GM21825 (cell line): ENCODE measurements around the gene PPP2R5B.

Experiments used
- ATAC-seq: cut with Tn5 transposase; IDR thresholded peaks from one replicate; pipeline ENCODE4 v1.9.1; 2021; ENCODE audit warnings: mild to moderate bottlenecking, moderate library complexity; ENCODE audit not compliant: unreplicated experiment

Gene PPP2R5B

GRCh38 chr11:64923944-64924909 lies at the start of gene PPP2R5B:
Gene PPP2R5B (plus strand): TSS chr11:64924689. CDS start chr11:64925735, 1,046 bp downstream.
- peak; percentile 71 for ATAC-seq

- ATAC-seq, result no peak
Observed at GRCh38 chr11:64875369-64876228, 48.9 kb upstream of the PPP2R5B start.

DNA sequence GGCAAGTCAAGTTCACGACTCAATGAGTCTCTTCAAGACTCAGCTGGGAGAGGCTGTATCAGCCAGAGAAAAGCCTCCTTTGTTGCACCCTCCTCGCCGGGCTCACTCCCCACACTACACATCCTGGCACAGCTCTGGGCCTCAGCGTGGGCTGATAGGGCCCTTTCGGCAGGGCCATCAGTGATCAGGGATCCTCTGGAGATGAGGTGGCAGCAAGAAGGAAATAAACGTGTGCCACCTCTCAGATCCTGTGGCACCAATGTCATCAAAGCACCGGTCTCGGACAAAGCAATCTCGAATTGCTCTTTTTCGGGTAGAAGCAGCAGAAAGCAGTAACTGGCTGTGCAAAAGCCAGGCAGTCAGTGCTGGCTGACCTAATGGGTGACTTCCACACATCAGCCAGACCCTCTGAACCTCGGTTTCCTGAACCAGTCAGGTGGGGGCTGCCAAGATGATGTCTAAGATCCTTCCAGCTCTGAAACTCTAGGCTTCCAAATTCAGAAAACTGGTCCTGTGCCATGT lies 48.2 kb upstream of the PPP2R5B start:
- no peak for ATAC-seq

GRCh38 chr11:64876835-64877341 lies 47.6 kb upstream of the PPP2R5B start:
- no peak for ATAC-seq

DNA sequence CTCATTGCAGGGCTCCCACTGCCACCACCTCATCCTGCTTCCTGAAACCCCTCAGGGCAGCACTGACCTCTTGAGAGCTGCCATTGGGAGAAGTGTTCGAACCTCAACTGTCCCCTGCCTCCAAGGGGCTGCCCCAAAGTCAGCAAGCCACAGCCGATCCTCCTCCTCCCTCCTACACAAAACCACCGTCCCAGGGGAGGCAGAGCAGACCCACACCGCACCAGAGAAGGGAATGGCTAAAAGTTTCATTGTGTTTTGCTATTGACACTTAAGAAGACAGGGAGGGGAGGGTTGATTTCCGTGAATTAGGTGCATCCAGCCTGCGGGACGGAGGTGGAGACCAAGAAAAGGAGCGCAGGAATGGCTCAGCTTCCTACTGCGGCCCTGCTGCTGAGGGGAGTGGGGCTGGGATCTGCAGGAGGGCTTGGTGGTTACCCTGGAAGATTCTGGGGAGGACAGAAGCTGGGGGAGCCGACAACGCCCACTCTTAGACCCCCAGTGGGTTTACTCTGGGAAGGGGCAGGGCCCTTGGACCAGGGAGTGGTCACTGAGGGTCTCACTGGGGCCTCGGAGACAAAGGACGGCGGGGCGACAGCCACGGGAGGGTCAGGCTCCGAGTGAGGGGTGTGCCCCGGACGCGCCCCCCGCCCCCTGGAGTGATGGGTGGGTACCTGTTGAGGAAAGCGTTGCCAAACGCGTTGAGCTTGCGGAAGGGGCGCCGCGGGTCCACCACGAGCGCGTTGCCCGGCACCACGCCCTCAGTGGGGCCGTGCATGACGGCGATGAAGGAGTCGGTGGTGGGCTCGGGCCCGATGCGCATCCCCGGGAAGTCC lies 46.9 kb upstream of the PPP2R5B start:
- peak; percentile 2 for ATAC-seq

DNA sequence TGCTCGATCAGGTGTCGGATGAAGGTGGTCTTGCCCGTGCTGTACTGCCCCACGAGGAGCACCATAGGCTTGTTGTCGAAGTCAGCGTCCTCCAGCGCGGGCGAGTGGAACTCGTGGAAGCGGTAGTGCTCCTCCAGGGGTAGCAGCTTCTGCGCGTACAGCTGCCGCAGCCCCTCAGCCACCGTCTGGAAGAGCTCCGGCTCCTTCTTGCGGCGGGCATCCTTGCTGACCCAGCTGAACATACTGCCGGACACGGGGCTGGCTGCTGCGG lies 46.3 kb upstream of the PPP2R5B start:
- no peak for ATAC-seq

- ATAC-seq, result peak; percentile 60
Observed at GRCh38 chr11:64878494-64879243, 45.8 kb upstream of the PPP2R5B start, which contains the start of gene EHD1. Gene EHD1 (minus strand): TSS chr11:64878621. CDS start chr11:64878464, 157 bp downstream.

- ATAC-seq, result no peak
Observed at GRCh38 chr11:64879244-64879900, 45.1 kb upstream of the PPP2R5B start.

DNA sequence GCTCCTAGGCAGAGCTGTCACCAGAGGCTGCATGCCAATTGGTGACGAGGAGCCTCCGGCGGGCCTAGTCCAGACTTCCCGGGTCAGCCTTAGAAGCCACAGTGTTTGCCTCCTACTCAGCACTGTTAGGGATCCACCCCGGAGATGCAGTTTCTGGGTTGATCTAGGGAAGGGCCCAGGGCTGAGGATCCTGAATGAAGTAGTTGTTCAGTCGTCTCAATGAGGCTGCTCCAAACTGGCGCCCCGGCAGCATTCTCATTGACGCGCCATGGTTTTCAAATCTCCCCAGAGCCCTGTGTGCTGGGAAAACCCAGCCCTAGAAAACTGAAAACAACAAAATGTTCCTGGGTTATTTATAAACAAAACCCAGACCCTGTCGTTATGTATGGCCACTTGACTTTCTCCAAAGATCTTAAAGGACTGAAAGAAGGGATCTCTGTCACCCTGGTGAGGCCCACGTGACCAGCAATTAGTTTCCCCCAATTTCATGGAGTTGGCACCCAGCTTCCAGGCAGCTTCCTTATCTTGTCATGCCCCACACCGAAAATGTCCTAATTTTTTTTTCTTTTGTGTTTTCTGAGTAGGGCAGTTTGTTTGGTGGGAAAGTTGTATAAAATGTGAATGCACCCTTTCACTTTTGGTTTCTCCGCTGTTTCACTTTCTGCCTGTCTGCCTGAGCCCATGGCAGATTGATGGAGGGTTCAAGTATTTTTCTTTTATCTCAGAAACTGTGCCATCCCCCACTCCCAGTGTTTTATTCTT lies 44.1 kb upstream of the PPP2R5B start:
- ATAC-seq, result no peak

DNA sequence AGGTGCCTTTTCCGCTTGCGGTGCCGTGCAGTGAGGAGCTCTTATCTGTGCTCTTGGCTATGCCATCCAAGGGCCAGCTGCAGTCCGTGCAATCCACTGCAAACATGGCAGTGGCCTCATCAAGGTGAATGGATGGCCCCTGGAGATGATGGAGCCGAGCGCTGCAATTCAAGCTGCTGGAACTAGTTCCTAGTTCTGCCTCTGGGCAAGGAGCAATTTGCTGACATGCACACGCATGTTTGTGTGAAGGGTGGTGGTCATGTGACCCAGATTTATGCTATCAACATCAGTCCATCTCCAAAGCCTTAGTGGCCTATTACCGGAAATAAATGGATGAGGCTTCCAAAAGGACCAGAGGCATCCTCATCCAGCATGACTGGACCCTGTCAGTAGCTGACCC lies 43.0 kb upstream of the PPP2R5B start:
- ATAC-seq, result no peak

DNA sequence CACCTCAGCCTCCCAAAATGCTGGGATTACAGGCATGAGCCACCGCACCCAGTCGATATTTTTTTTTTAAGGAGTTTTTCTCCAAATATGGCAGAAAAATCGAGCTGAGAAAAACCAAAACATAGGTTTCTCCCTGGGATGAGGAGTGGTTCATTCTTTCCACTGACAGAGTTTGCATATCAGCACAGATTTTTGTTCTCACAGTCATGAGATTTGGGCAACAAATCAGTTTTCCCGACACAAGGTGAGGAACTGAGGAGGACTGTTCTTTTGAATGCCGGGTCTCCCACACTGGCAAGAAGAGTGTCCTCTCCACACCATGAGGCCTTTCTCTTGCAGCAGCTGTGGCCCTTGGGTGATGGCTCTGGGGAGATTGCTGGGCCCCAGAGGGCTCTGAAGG lies 42.2 kb upstream of the PPP2R5B start:
- no peak for ATAC-seq

DNA sequence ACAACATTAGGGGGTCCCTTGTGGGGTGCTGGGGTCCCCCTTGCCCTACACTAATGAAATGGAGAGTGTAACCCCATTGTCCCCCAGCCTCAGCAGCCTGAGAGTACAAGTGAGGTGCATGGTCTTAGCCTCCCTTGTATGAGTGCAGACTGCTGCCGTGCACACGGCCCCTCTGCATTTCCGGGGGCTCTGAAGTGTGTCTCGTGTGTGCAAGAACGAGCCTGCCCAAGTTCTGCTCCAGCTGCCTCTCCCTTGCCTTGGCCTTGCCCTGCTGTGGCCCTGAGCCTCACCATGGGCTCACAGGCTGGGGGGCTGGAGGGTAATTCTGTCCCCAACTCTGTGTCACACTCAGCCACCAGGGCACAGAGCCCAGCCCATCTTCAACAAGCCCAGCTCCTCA lies 40.9 kb upstream of the PPP2R5B start:
- ATAC-seq, result no peak

DNA sequence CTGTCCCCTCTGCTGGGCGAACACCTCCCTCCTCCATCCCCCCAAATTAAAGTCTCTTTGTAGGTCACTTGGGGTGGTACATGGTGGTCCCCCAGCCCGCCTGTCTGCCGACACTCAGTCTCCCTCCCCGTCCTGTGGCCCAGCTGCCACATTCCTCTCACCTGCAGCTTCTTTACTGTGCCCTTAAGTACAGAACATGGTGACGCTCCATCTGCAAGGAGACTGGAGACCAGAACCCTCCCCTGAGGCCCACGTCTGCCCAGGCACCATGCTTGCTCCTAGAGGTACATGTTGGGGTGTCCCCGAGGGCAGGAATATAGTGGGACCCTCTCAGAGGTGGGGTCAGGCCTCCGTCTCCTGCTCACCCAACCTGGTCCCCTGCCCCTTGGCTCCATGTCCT lies 40.5 kb upstream of the PPP2R5B start:
- no peak for ATAC-seq

- ATAC-seq, result no peak
Observed at GRCh38 chr11:64885367-64886286, 38.9 kb upstream of the PPP2R5B start.

DNA sequence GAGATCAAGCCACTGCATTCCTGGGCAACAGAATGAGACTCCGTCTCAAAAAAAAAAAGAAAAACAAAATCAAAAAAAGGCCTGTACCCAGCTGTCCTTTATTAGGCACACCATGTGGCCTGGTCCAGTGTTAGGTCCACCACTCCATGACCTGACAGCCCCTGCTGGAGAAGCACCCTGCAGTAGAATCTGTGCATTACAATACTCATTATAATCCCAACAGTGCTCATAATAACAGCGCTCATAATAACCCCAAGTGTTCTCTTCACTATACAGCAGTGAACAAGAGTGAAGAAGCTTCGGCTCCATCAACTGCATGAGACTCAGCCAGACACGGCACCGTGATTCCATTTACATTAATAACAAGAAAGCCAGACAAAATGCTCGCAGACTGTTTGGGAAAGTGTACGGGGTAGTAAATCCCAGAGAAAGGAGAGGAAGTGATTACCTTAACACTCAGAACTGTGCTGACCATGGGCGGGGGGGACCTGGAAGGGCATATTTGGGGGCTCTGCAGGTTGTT lies 37.2 kb upstream of the PPP2R5B start:
- ATAC-seq, result no peak

- ATAC-seq, result peak; percentile 59
Observed at GRCh38 chr11:64887757-64888405, 36.6 kb upstream of the PPP2R5B start.

- ATAC-seq, result no peak
Observed at GRCh38 chr11:64888406-64888728, 36.1 kb upstream of the PPP2R5B start.
